Hematopoietic multipotent progenitor cell (in vitro differentiated cells): Measurements from ENCODE around the gene QRFP. TPM values are rescaled to one million over a fixed set of nuclear protein-coding genes. Genes with fewer than 3 reads are reported as not detected.

Source experiments
- total RNA-seq: library from RNA; depleted of rRNA; stranded (reverse); fragments of >200 nt; gene quantifications from one replicate; pipeline ENCODE4 v1.2.3, GENCODE V29; 2012

The QRFP gene
- total RNA-seq, 1 donor: under 0.01 TPM

Other genes starting within 250 kb of the QRFP start
- not detected for gene PRDM12, start 232.2 kb downstream of the QRFP start, total RNA-seq
- gene EXOSC2, start 203.0 kb downstream of the QRFP start, total RNA-seq: 33.4 TPM
- 21.5 TPM for gene ABL1, start 61.6 kb downstream of the QRFP start, total RNA-seq
- gene FIBCD1, start 42.4 kb upstream of the QRFP start, total RNA-seq: not detected
- under 0.01 TPM for gene LAMC3, start 112.4 kb upstream of the QRFP start, total RNA-seq
- 4.8 TPM for gene AIF1L, start 199.7 kb upstream of the QRFP start, total RNA-seq
- gene NUP214, start 228.8 kb upstream of the QRFP start, total RNA-seq: 36.4 TPM